GM12891 (cell line): ENCODE data around the gene DLX2.

Experiments used
- PAX5 ChIP-seq: IDR thresholded peaks from 2 replicates; pipeline ENCODE4 v1.6.1; 2011; ENCODE audit warnings: low read length, moderate library complexity, mild to moderate bottlenecking; ENCODE audit not compliant: insufficient read depth, severe bottlenecking
- POLR2A ChIP-seq: IDR thresholded peaks from 2 replicates; pipeline ENCODE4 v1.6.1; 2011; ENCODE audit warnings: low read depth, low read length, control low read depth
- POLR2AphosphoS5 ChIP-seq: IDR thresholded peaks from 2 replicates; pipeline ENCODE4 v1.6.1; 2011; ENCODE audit warnings: low read depth, low read length, control low read depth
- POU2F2 ChIP-seq: IDR thresholded peaks from 2 replicates; pipeline ENCODE4 v1.6.1; 2011; ENCODE audit warnings: low read depth, mild to moderate bottlenecking, control low read depth, low read length, moderate library complexity
- TAF1 ChIP-seq: IDR thresholded peaks from 2 replicates; pipeline ENCODE4 v1.6.1; 2011; ENCODE audit warnings: low read depth, low read length, control low read depth

DNA sequence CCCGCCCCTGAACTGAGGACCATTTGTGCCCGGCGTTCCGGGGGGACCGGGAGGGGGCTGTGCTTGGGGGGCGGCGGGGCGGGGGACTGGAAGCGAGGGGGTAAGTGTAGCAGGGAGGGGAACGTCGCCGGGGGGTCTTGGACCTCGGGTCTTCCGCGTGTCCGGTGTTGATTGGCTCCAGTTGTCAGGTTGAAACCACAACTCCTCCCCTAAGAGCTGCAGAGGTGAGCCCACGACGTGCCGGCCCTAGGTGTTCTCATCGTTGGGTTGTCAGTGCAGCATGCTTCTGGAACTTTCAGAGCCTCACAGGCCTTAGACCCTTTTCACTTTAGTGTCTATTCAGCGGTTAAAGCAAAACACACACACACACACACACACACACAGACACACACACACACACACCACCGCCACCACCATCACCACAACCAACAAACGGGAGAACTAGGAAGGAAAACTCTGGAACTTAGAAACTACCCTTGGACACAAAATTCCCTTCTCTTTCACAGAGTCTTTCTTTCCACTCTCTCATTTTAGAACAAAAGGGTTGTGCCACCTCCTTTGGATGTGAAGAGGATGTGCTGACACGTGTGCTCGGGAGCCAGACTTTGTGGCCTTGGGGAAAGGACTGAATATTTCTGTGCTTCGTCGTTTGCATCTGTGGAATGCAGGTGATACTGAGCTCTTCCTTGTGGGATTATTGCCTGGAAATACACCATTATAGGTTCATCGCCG, 6.7 kb upstream of the DLX2 start:
- TF ChIP-seq TAF1 (no peak), POLR2AphosphoS5 (no peak), POLR2A (no peak), POU2F2 (no peak), PAX5 (no peak)
